Renal pelvis (tissue), 12 donors: ENCODE results near the gene APELA. TPM values are rescaled to one million over a fixed set of nuclear protein-coding genes. Genes with fewer than 3 reads are reported as not detected.

Experiments used
- DNase-seq: peaks from one replicate; pipeline ENCODE4 v3.0.0-alpha.2; 2013
- long read RNA-seq, 16 experiments: transcript quantifications; one replicate each; lab custom pipeline, GENCODE V29; 2026
- polyA plus RNA-seq, 3 donors: library from polyadenylated mRNA; unstranded; fragments of 120-200 nt; gene quantifications; one replicate each; pipeline ENCODE4 v1.2.1, GENCODE V29; 2013; ENCODE audit not compliant: insufficient read length in 3 of 3

The APELA gene
- 10 to 100 TPM in 1 of 3 donors, 1 to 10 TPM in 2; 6.8 to 12.8 (median 9.7) TPM for polyA plus RNA-seq
- long read RNA-seq, donor 1, partial matches to known transcripts: 7 of 12 reads
- long read RNA-seq, donor 1, other reads (novel, unspliced or antisense): 0 of 12 reads
- long read RNA-seq, donor 2, transcript APELA-202 (3 exons, 2,602 nt): major isoform, 5 of 25 reads
- long read RNA-seq, donor 2, partial matches to known transcripts: 18 of 25 reads
- long read RNA-seq, donor 2, other reads (novel, unspliced or antisense): 0 of 25 reads
- long read RNA-seq, donor 3, partial matches to known transcripts: 0 of 6 reads
- long read RNA-seq, donor 3, other reads (novel, unspliced or antisense): 0 of 6 reads
- long read RNA-seq, donor 4, partial matches to known transcripts: 0 of 4 reads
- long read RNA-seq, donor 4, other reads (novel, unspliced or antisense): 0 of 4 reads
- long read RNA-seq, donor 5, partial matches to known transcripts: 0 of 2 reads
- long read RNA-seq, donor 5, other reads (novel, unspliced or antisense): 0 of 2 reads
- long read RNA-seq, donor 6, transcript APELA-202 (3 exons, 2,602 nt): major isoform, 5 of 7 reads
- long read RNA-seq, donor 6, partial matches to known transcripts: 0 of 7 reads
- long read RNA-seq, donor 6, other reads (novel, unspliced or antisense): 0 of 7 reads
- long read RNA-seq, donor 7, transcript APELA-202 (3 exons, 2,602 nt): major isoform, 5 of 6 reads
- long read RNA-seq, donor 7, partial matches to known transcripts: 0 of 6 reads
- long read RNA-seq, donor 7, other reads (novel, unspliced or antisense): 0 of 6 reads
- long read RNA-seq, donor 8: 0 reads
- long read RNA-seq, donor 9, partial matches to known transcripts: 0 of 7 reads
- long read RNA-seq, donor 9, other reads (novel, unspliced or antisense): 0 of 7 reads
- long read RNA-seq, donor 10, partial matches to known transcripts: 0 of 3 reads
- long read RNA-seq, donor 10, other reads (novel, unspliced or antisense): 0 of 3 reads
- long read RNA-seq, donor 11: 0 reads
- long read RNA-seq, donor 12, partial matches to known transcripts: 0 of 6 reads
- long read RNA-seq, donor 12, other reads (novel, unspliced or antisense): 0 of 6 reads
- long read RNA-seq, donor 13, partial matches to known transcripts: 0 of 3 reads
- long read RNA-seq, donor 13, other reads (novel, unspliced or antisense): 0 of 3 reads
- long read RNA-seq, donor 14, partial matches to known transcripts: 0 of 1 reads
- long read RNA-seq, donor 14, other reads (novel, unspliced or antisense): 0 of 1 reads
- long read RNA-seq, donor 15, partial matches to known transcripts: 0 of 8 reads
- long read RNA-seq, donor 15, other reads (novel, unspliced or antisense): 5 of 8 reads
- long read RNA-seq, donor 16, transcript APELA-202 (3 exons, 2,602 nt): major isoform, 6 of 18 reads
- long read RNA-seq, donor 16, partial matches to known transcripts: 12 of 18 reads
- long read RNA-seq, donor 16, other reads (novel, unspliced or antisense): 0 of 18 reads

- peak; percentile 33 for DNase-seq
These were observed at the start of gene APELA for GRCh38 chr4:164876700-164877324. TSS of gene APELA (plus strand) at chr4:164877178. CDS start at chr4:164877332, 154 bp downstream.

- no peak for DNase-seq
These were observed 48.0 kb upstream of the APELA start for GRCh38 chr4:164828955-164829354.

- no peak for DNase-seq
These were observed 30.4 kb upstream of the APELA start for GRCh38 chr4:164846566-164846965.

GRCh38 chr4:164847016-164847415 is 30.0 kb upstream of the APELA start:
- DNase-seq: no peak

- no peak for DNase-seq
These were observed 28.9 kb upstream of the APELA start for GRCh38 chr4:164847967-164848649.

- no peak for DNase-seq
These were observed 20.6 kb upstream of the APELA start for GRCh38 chr4:164856396-164856795.

GRCh38 chr4:164866817-164867490 is 10.0 kb upstream of the APELA start:
- DNase-seq: no peak

- DNase-seq: no peak
These were observed 5.3 kb upstream of the APELA start for GRCh38 chr4:164871673-164872072.

- DNase-seq: no peak
These were observed 4.5 kb upstream of the APELA start for GRCh38 chr4:164872481-164872880.

- no peak for DNase-seq
These were observed 2.2 kb upstream of the APELA start for GRCh38 chr4:164874789-164875188.

- DNase-seq: no peak
These were observed 3.7 kb downstream of the APELA start for GRCh38 chr4:164880489-164881262.

GRCh38 chr4:164888096-164888715 is 11.2 kb downstream of the APELA start:
- DNase-seq: no peak

- no peak for DNase-seq
These were observed 13.7 kb downstream of the APELA start for GRCh38 chr4:164890691-164891090.

GRCh38 chr4:164892018-164892417 is 15.0 kb downstream of the APELA start:
- no peak for DNase-seq

- no peak for DNase-seq
These were observed 17.7 kb downstream of the APELA start for GRCh38 chr4:164894702-164895101.

- no peak for DNase-seq
These were observed 25.6 kb downstream of the APELA start for GRCh38 chr4:164902608-164903007.

- DNase-seq: no peak
These were observed 27.4 kb downstream of the APELA start for GRCh38 chr4:164904336-164904735.

- no peak for DNase-seq
These were observed 28.0 kb downstream of the APELA start for GRCh38 chr4:164904941-164905340.
